ENCODE data around the gene THSD4.

Gene THSD4

DNA sequence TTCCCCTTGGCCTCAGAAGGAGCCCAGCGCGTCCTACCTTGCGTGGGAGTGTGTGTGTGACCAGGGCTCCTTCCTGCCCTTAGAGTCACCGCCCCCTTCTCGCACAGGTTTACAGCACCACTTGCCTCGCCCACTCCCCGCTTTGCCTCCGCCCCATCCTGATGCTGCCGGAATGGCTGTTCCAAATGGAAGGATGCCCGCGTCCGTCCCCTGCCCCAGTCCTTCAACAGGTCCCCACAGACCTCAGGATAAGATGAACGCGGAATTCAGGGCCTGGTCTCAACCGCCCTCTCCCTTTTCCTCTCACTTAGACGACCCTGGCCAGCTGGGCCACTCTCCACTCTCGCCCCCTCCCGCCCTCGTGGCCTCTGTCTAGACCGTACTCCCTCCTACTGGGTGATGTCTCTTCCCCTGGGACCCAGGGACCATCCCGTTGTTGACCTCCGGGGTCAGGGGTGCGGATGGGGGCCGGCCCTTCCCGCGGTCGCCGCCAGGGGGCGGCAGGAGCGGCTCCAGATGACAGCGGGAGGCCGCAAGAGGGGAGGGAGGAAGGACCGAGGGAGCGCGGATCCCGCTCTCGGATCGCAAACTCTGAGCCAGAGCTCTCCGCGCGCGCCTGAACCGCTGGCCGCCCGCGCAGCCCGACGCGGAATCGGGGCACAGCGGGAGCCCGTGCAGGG is at the start of gene THSD4:
TSS of gene THSD4 (plus strand) at position 585 of the 680 bp plus-strand sequence.
- in situ Hi-C loops (cut with HindIII; ENCODE audit: low sequenced_read_pairs) = no loop called here

DNA sequence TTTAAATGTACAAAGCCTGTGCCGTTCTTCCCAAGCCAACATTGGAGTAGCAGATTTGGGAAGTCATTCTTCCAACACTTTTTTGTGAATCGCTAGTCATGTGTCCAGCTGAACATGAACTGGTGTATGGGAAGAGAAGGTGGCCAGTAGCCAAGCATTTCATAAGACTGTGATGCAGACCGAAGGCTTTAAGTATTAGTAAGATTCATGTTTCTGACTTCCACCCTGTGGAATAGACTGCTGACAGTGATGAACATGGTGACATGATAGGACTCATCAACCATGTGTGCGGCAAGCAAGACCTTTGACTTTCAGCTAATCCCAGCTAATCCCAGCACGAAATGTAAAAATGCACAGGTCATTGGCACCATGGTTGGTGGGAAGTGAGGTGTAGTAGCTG is 48.3 kb upstream of the THSD4 start:
- in situ Hi-C loops (cut with HindIII; ENCODE audit: low sequenced_read_pairs) = no loop called here

DNA sequence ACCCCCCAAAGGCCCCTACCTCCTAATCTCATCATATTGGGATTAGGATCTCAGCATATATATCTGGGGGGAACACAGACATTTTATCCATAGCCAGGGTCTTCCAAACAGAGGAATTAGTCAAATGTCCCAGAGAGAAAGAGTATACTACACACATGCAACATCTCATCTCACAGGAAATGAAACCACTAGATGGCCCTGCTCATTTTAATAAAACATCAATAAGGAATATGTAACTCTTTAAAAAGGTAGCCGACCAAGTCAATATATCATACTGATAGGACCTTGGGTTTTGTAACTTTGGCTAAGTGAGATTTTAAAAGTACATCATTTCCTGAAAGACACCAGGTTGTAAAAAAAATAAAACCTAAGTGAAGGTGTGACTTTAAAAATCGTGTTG is 45.6 kb upstream of the THSD4 start:
- in situ Hi-C loops (cut with HindIII; ENCODE audit: low sequenced_read_pairs) = no loop called here

DNA sequence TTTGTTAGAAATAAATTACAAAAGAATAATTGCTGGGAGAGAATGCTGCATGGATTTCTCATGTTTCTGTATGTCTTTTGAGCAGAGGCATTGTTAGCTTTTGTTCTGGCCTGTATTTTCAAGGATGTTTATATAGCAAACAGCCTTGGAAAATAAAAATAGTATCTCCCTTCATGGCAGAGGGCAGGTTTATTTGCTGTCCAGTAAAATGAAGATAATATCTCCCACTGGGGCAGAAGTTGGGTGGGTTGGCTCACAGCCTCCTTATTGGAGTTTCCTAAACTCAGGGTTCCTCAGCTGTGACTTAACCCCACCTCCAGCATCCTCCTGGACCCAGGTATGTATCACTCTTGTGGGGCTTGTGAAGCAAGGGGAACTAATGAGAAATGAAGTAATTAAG is 43.7 kb upstream of the THSD4 start:
- in situ Hi-C loops (cut with HindIII; ENCODE audit: low sequenced_read_pairs) = no loop called here

DNA sequence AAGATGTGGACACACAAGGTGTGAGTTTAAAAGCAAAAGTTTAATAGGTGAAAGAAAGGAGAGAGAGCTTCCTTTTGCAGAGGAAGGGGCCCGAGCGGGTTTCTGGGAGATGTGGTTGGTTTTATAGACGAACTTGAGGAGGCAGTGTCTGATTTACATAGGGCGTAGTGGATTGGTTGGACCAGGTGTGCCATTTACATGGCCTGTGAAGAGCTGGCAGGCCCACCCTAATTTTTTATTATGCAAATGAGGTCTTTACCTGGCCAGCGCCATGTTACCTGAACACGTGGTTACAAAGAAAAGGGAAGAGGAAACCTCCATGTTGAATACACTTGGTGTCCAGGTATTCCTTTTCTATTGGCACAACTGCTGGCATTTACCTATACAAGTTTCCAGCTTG is 42.8 kb upstream of the THSD4 start:
- in situ Hi-C loops (cut with HindIII; ENCODE audit: low sequenced_read_pairs) = no loop called here

DNA sequence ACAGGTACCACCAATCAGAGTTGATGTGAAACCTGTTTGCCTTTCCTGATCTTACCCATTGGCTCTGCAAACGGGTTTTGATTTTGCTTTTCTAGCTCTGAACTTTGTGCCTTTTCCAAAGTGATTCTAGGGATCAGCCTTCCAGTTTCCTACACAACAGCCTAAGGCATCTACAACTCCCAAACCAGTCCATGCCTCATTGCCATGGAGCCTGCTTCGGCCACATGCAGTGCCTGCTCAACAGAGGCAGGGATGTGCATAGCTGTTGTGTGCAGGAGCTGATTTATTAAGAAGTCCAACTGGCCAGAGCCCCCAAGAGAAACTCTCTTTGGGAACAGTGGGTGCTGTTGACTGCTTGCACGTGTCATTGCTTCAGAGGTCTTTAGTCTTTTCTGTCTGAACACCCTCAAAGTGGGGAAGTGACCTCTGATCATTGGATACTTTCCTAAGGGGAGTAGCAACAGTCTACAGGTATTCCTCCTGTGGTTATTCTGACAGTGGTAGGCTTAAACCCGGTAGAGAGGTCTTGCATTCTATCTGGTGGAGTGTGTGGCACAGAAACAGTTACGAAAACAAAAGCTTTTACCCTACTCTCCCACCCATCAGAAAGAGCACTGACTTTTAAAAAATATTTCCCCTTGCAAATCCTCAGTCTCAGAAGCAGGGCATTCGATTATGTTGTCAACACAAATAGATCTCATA is 36.6 kb upstream of the THSD4 start:
- in situ Hi-C loops (cut with HindIII; ENCODE audit: low sequenced_read_pairs) = no loop called here

- in situ Hi-C loops (cut with HindIII; ENCODE audit: low sequenced_read_pairs) = no loop called here
Measured at GRCh38 chr15:71079208-71080044, 35.8 kb upstream of the THSD4 start.

GRCh38 chr15:71080166-71080565 is 35.1 kb upstream of the THSD4 start:
- in situ Hi-C loops (cut with HindIII; ENCODE audit: low sequenced_read_pairs) = no loop called here

DNA sequence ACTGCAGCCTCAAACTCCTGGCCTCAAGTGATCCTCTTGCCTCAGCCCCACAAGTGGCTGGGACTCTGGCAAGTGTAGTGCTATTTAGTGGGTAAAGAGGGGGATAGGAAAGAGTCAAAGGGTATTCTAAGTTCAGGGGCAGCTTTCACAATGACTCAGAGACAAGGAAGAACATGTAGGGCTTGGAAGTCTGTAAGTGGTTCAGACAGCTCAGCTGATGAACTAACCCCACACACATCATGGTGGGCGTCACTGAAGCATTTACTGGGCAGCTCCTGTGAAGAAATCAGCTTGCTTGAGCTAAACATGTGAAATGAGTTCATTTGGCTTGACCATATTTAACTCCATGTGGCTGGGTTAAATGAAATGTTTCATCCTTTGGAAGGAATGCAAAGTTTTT is 34.6 kb upstream of the THSD4 start:
- in situ Hi-C loops (cut with HindIII; ENCODE audit: low sequenced_read_pairs) = no loop called here

- in situ Hi-C loops (cut with HindIII; ENCODE audit: low sequenced_read_pairs) = no loop called here
Measured at GRCh38 chr15:71082803-71083202, 32.5 kb upstream of the THSD4 start.

- in situ Hi-C loops (cut with HindIII; ENCODE audit: low sequenced_read_pairs) = no loop called here
Measured at GRCh38 chr15:71083349-71083748, 31.9 kb upstream of the THSD4 start.

DNA sequence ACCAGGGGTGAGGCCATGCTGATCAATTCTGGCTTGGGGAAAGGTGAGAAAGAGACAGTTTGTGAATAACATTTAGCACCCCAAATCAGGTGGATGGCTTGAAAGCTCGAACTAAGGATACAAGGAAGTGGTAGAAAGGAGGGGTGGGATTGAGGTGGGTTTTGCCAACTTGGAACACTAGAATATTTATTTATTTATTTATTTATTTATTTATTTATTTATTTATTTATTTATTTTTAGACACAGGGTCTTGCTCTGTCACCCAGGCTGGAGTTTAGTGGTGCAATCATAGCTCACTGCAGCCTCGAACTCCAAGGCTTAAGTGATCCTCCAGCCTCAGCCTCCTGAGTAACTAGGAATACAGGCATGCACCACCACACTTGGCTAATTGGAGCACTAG is 31.0 kb upstream of the THSD4 start:
- in situ Hi-C loops (cut with HindIII; ENCODE audit: low sequenced_read_pairs) = no loop called here

GRCh38 chr15:71085809-71086208 is 29.5 kb upstream of the THSD4 start:
- in situ Hi-C loops (cut with HindIII; ENCODE audit: low sequenced_read_pairs) = no loop called here

GRCh38 chr15:71088155-71088554 is 27.1 kb upstream of the THSD4 start:
- in situ Hi-C loops (cut with HindIII; ENCODE audit: low sequenced_read_pairs) = no loop called here

- in situ Hi-C loops (cut with HindIII; ENCODE audit: low sequenced_read_pairs) = no loop called here
Measured at GRCh38 chr15:71088683-71089082, 26.6 kb upstream of the THSD4 start.

- in situ Hi-C loops (cut with HindIII; ENCODE audit: low sequenced_read_pairs) = no loop called here
Measured at GRCh38 chr15:71089801-71090200, 25.5 kb upstream of the THSD4 start.

DNA sequence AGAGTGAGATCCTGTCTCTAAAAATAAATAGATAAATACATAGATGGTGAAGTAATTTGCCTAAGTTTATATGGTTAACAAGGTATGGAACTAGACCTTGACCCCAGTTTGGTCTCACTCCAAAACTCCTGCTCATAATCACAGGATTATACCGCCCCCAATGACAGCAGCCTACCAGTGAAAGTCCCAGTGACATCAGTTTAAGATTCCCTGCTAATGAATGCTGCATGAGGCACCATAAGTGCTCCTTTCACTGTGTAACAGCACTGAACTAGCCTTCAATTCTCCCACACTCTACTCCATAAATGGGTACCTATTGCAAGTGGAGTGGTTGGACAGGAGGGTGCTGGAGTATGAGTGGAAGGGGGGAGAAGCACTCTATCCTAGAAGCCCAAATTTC is 23.7 kb upstream of the THSD4 start:
- in situ Hi-C loops (cut with HindIII; ENCODE audit: low sequenced_read_pairs) = no loop called here

DNA sequence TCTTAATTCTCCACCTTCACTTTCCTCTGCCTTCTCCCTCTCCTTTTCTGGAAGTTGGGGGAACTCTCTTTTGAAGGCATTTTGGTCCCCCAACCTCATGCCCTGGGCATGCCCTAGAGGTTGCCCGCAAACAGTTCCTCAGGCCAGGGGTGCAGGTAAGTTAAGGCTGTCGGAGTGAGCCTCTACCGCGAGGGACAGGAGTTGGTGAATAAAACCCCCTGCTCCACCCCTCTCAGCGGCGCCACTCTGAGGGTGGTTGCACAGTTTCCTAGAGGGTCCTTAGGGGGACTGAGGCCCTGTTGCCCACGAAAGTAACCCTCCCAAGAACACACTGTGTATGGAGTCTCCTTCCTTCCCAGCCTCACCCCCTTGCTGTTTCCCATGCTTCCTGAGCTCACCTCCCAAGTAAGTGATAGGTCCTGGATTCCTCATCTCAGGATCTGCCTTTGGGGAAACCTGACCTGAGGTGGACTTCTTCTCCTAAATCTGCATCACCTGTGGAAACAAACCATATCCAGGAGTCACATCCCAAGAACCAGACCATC is 23.1 kb upstream of the THSD4 start:
- in situ Hi-C loops (cut with HindIII; ENCODE audit: low sequenced_read_pairs) = no loop called here

DNA sequence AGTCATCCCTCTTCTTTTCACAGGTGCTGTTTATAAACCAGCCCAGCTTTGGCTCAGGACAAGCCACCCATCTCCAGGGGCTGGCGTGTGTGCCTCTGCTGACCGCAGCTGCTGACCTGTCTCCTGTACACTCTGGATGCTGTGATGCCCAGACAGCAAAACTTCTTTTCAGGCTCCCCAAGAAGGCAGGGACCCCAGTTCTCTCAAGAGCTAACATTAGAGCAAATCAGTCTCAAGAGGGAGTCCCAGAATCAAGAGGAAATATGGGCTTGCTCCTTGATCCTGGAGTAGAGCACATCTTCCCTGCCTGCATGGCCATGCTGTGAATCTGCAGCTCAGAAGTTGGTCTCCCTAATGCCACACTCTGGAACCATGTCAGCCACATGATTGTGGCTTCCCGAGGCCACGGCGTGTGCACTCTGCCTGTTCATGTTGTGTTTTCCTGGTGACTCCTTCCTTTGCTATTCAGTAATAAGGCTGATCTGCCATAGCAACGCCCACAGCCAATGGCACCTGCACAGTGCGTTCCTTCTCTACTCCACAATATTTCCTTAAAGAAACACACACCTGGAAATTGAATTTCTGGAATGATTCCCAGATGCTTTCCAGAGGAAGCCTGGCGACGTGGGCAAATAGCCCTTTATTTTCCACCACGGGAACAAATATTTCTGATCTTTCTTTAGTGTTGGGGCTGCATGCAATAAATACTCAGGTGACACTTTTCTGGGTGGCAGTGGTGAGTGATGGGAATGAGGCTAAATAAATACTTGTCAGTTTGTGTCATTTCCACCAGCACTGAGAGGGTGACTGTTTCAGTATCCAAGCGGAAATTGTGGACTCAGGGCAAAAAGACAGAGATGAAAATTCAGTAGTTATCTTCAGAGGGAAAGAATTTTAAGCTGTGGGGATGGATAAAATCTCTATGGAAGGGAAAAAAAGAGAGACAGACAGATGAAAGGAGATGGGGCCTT is 21.9 kb upstream of the THSD4 start:
- in situ Hi-C loops (cut with HindIII; ENCODE audit: low sequenced_read_pairs) = no loop called here

- in situ Hi-C loops (cut with HindIII; ENCODE audit: low sequenced_read_pairs) = no loop called here
Measured at GRCh38 chr15:71094137-71094536, 21.1 kb upstream of the THSD4 start.

Data from endothelial cell of hepatic sinusoid (primary cell).